ENCODE results near the gene BRAT1.

DNA sequence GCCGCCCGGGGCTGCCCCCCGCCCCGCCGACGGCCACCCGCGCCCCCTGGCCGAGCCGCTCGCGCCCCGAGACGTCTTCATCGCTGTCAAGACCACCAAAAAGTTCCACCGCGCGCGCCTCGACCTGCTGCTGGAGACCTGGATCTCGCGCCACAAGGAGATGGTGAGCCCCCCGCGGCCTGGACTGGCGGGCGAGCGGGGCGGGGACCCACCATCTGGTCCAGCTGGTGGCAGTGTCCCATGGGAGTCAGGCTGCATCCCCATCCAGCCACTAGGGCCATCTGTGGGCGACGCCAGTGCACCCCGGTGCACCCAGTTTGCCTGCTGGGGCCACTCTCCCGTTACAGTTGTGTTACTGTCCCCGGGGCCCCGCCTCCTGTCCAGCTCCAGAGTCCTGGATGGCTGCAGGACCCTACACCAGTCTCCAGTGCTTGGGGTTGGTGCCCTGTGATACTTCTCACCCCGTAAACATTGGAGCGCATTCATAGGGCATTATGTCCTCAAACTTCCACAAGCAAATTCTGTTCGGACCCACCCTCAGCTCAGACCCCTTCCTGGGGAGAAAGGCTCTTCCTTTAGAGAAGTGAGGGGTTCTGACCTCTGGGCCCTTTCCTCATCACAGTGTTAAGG, 35.1 kb downstream of the BRAT1 start:
- TF ChIP-seq POLR2A (IDR thresholded peaks at IDR 0.05) (no peak), EP300 (IDR thresholded peaks at IDR 0.05) (no peak)
- TF ChIP-seq, protein P1, sequence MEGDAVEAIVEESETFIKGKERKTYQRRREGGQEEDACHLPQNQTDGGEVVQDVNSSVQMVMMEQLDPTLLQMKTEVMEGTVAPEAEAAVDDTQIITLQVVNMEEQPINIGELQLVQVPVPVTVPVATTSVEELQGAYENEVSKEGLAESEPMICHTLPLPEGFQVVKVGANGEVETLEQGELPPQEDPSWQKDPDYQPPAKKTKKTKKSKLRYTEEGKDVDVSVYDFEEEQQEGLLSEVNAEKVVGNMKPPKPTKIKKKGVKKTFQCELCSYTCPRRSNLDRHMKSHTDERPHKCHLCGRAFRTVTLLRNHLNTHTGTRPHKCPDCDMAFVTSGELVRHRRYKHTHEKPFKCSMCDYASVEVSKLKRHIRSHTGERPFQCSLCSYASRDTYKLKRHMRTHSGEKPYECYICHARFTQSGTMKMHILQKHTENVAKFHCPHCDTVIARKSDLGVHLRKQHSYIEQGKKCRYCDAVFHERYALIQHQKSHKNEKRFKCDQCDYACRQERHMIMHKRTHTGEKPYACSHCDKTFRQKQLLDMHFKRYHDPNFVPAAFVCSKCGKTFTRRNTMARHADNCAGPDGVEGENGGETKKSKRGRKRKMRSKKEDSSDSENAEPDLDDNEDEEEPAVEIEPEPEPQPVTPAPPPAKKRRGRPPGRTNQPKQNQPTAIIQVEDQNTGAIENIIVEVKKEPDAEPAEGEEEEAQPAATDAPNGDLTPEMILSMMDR (IDR thresholded peaks at IDR 0.05): peak in 2 of 7 experiments; percentile 10 to 22
